K562 (cell line): Measurements from ENCODE around the gene KRT72. TPM values are rescaled to one million over a fixed set of nuclear protein-coding genes. Genes with fewer than 3 reads are reported as not detected.
"Not testable (repeated sequence)": the region's sequence is repeated elsewhere in the genome, so short reads cannot be mapped to it uniquely, and the experiment has no call there.

Source experiments
- ATAC-seq: fragments of 200-7000 bp; cut with Tn5 transposase; 3 replicates; pipeline ENCODE4 v1.9.1; 2020; ENCODE audit warnings: moderate library complexity
- BruUV-seq: library from RNA; stranded (reverse); fragments of 400-500 nt; replicated peaks from 2 replicates; lab custom pipeline; 2021; lab: Mats Ljungman, UMichigan
- CTCF ChIA-PET: fragments of 300-600 bp; formaldehyde crosslinking; extraction: SDS; loops from one replicate; lab custom pipeline; 2021; ENCODE audit warnings: low intra/inter-chr PET ratio; lab: Yijun Ruan, JAX
- POLR2A ChIA-PET: fragments of 300-600, 350-650 bp; sonication (Branson Sonifier 250); formaldehyde crosslinking; extraction: SDS; loops from one replicate; lab custom pipeline; 2021; ENCODE audit warnings: antibody characterized with exemption, inconsistent platforms; lab: Yijun Ruan, JAX
- DNase-seq, 4 experiments: peaks; one replicate each; pipeline versions ENCODE4 v3.0.0 to v3.0.0-alpha.2; 2011 to 2018; ENCODE audit warnings: low spot score in 3 of 4, mixed read lengths in 3 of 4; ENCODE audit errors: extremely low read depth in 1 of 4
- FAIRE-seq: peaks from 2 replicates; lab custom pipeline; 2011; peaks lifted over from hg19 to GRCh38; lab: Jason Lieb, UNC
- H2AFZ ChIP-seq: 2 replicates; pipeline ENCODE4 v1.6.0; 2011; ENCODE audit warnings: low read depth, low read length, control low read depth, inconsistent platforms
- H3K27ac ChIP-seq: fragments of 200-600 bp; 3 replicates; pipeline ENCODE4 v1.8.0; 2011; ENCODE audit warnings: low read depth, mild to moderate bottlenecking, control low read depth, inconsistent platforms, low read length, moderate library complexity, mixed read lengths; ENCODE audit errors: extremely low read depth
- H3K27me3 ChIP-seq, 2 experiments: fragments of 300-600 bp in 1 of 2; 2 replicates in 1 of 2; 3 replicates in 1 of 2; pipeline versions ENCODE4 v1.6.0 to v1.8.0; 2011; ENCODE audit warnings: inconsistent platforms in 2 of 2, low read length in 2 of 2, mild to moderate bottlenecking in 1 of 2, mixed read lengths in 1 of 2, moderate library complexity in 1 of 2; ENCODE audit not compliant: control insufficient read depth in 2 of 2, insufficient read depth in 2 of 2
- H3K36me3 ChIP-seq: fragments of 300-600 bp; 3 replicates; pipeline ENCODE4 v1.8.0; 2011; ENCODE audit warnings: mild to moderate bottlenecking, low read length, inconsistent platforms; ENCODE audit not compliant: control insufficient read depth, insufficient read depth
- H3K4me1 ChIP-seq, 2 experiments: fragments of 200-600 bp in 1 of 2; replicated peaks in 1 of 2; 2 replicates in 1 of 2; 3 replicates in 1 of 2; pipeline versions ENCODE4 v1.5.1 to v1.8.0; 2011; ENCODE audit warnings: inconsistent platforms in 2 of 2, low read length in 2 of 2, mild to moderate bottlenecking in 1 of 2, mixed read lengths in 1 of 2, moderate library complexity in 1 of 2; ENCODE audit not compliant: control insufficient read depth in 2 of 2, insufficient read depth in 2 of 2
- H3K4me2 ChIP-seq: 2 replicates; pipeline ENCODE4 v1.6.1; 2011; ENCODE audit warnings: low read length, control low read depth, inconsistent platforms, mixed read lengths; ENCODE audit not compliant: insufficient read depth
- H3K4me3 ChIP-seq: fragments of 200-600 bp; sonication (generic), shearing (Covaris generic); 2 replicates; pipeline ENCODE4 v1.5.1; 2016; ENCODE audit warnings: control low read depth, inconsistent platforms
- H3K79me2 ChIP-seq: fragments of 200-600 bp; 3 replicates; pipeline ENCODE4 v1.8.0; 2011; ENCODE audit warnings: low read length, inconsistent platforms; ENCODE audit not compliant: control insufficient read depth, insufficient read depth
- H3K9ac ChIP-seq, 2 experiments: 2 replicates each; pipeline versions ENCODE4 v1.6.0 to v1.6.1; 2011; ENCODE audit warnings: low read depth in 2 of 2, low read length in 2 of 2, control low read depth in 1 of 2, inconsistent platforms in 1 of 2, mild to moderate bottlenecking in 1 of 2, mixed read lengths in 1 of 2; ENCODE audit not compliant: insufficient read depth in 1 of 2
- H3K9me1 ChIP-seq: one replicate; pipeline ENCODE4 v1.6.0; 2011; ENCODE audit warnings: inconsistent platforms, mild to moderate bottlenecking, low read length, moderate library complexity; ENCODE audit not compliant: control insufficient read depth, insufficient read depth
- H3K9me3 ChIP-seq: replicated peaks from 2 replicates; pipeline ENCODE4 v1.5.1; 2011; ENCODE audit warnings: low read depth, low read length, inconsistent platforms; ENCODE audit not compliant: control insufficient read depth, insufficient read depth
- H4K20me1 ChIP-seq: replicated peaks from 2 replicates; pipeline ENCODE4 v1.6.1; 2011; ENCODE audit warnings: low read length, inconsistent platforms, mixed read lengths; ENCODE audit not compliant: control insufficient read depth, insufficient read depth
- BCOR ChIP-seq: fragments of 450-650 bp; IDR thresholded peaks from 2 replicates; pipeline ENCODE4 v1.6.1; 2016
- C11orf30 ChIP-seq: fragments of 450-650 bp; IDR thresholded peaks from 2 replicates; pipeline ENCODE4 v1.6.1; 2016; ENCODE audit warnings: low read depth, mild to moderate bottlenecking
- DDX20 ChIP-seq: fragments of 450-650 bp; IDR thresholded peaks from 2 replicates; pipeline ENCODE4 v1.6.1; 2016; ENCODE audit warnings: missing genetic modification characterization, low read depth, mild to moderate bottlenecking, missing compliant biosample characterization, moderate library complexity
- FOXJ2 ChIP-seq: fragments of 200-800 bp; sonication (Bioruptor generic); IDR thresholded peaks from 2 replicates; pipeline ENCODE4 v1.6.1; 2016; ENCODE audit warnings: missing genetic modification characterization, missing compliant biosample characterization
- MEF2D ChIP-seq: conservative IDR thresholded peaks from 2 replicates; pipeline ENCODE4 v1.6.1; 2016; ENCODE audit warnings: low read depth, missing genetic modification characterization, missing compliant biosample characterization
- PHF20 ChIP-seq: fragments of 450-650 bp; IDR thresholded peaks from 2 replicates; pipeline ENCODE4 v1.6.1; 2018; ENCODE audit not compliant: partially characterized antibody
- RBM25 ChIP-seq: fragments of 200-400 bp; formaldehyde crosslinking; IDR thresholded peaks from 2 replicates; pipeline ENCODE4 v1.6.1; 2018; ENCODE audit warnings: low read length, low read depth, moderate library complexity; ENCODE audit not compliant: severe bottlenecking
- TCF15 ChIP-seq: fragments of 250-450 bp; sonication (Bioruptor Pico); IDR thresholded peaks from 2 replicates; pipeline ENCODE4 v1.8.0; 2022; ENCODE audit warnings: moderate library complexity, mild to moderate bottlenecking, inconsistent platforms
- XRCC3 ChIP-seq: fragments of 450-650 bp; IDR thresholded peaks from 2 replicates; pipeline ENCODE4 v1.6.1; 2017; ENCODE audit warnings: mild to moderate bottlenecking, moderate library complexity
- ZHX1 ChIP-seq: fragments of 150-350 bp; conservative IDR thresholded peaks from 2 replicates; pipeline ENCODE4 v1.6.1; 2014; ENCODE audit warnings: low read length
- ZNF146 ChIP-seq: IDR thresholded peaks from one replicate; pipeline ENCODE4 v1.6.1; 2018; ENCODE audit warnings: missing compliant biosample characterization; ENCODE audit not compliant: unreplicated experiment
- ZNF24 ChIP-seq: fragments of 450-650 bp; IDR thresholded peaks from 2 replicates; pipeline ENCODE4 v1.6.1; 2016
- WGBS: fragments of 100-300 bp; shearing (Covaris generic); methylation state at CpG from one replicate; pipeline ENCODE4 v1.1.6; 2016; ENCODE audit warnings: low coverage, mixed read lengths; ENCODE audit not compliant: insufficient coverage; ENCODE audit errors: missing lambda C conversion rate; 5-methylcytosine and 5-hydroxymethylcytosine counted together
- in situ Hi-C: fragments of 300-500 bp; cut with MboI; formaldehyde crosslinking; loops from 4 replicates; pipeline ENCODE4 v1.15.0; 2018; ENCODE audit warnings: inconsistent platforms, mixed read lengths
- intact Hi-C: fragments of 100-400 bp; cut with micrococcal nuclease; formaldehyde crosslinking; loops from 2 replicates; pipeline ENCODE4 v1.14.2; 2022
- polyA plus RNA-seq, 8 experiments: library from polyadenylated mRNA; depleted of rRNA in 4 of 8; stranded (reverse) in 5 of 8; unstranded in 3 of 8; fragments of >200 nt; fragmentation: Nextera tagmentation in 2 of 8; fragmentation: Illumina TruSeq in 1 of 8; extraction: Ambion mirVana in 2 of 8; extraction: Trizol in 1 of 8; gene quantifications; 2 replicates each; pipeline versions ENCODE4 v1.2.1 to v1.2.3, GENCODE V29; 2011 to 2014; ENCODE audit warnings: inconsistent platforms in 1 of 8, missing spikeins in 1 of 8
- total RNA-seq, 7 experiments: library from RNA; depleted of rRNA in 6 of 7; stranded (reverse); fragments of >200 nt in 6 of 7; fragmentation: Illumina TruSeq in 2 of 7; extraction: Trizol in 2 of 7; gene quantifications; 2 replicates each; pipeline versions ENCODE4 v1.2.1 to v1.2.3, GENCODE V29; 2011 to 2021; ENCODE audit warnings: low replicate concordance in 1 of 7

Gene KRT72
- total and polyA plus RNA-seq, 9 of the 15 experiments (the other 6 are each of a cell fraction or from before 2014, with no cell fraction given) = not detected

- H4K20me1 ChIP-seq, H3K4me2 ChIP-seq, H3K9me3 ChIP-seq, BruUV-seq, H3K9ac ChIP-seq, DNase-seq, H3K79me2 ChIP-seq, FAIRE-seq, ATAC-seq, H3K9me1 ChIP-seq, CTCF ChIA-PET, H3K4me1 ChIP-seq, intact Hi-C loops, H3K27ac ChIP-seq, H3K4me3 ChIP-seq, POLR2A ChIA-PET, H2AFZ ChIP-seq, in situ Hi-C loops, H3K36me3 ChIP-seq: not testable (repeated sequence)
- peaks cover 5 to 15% of the 10 kb centered on the region in 2 experiments; a peak in 4 of 5 replicates for H3K27me3 ChIP-seq
- 19% methylated on average over 4 of the region's 4 CpGs for WGBS
- peak; percentile 85 for TF ChIP-seq ZNF146 (CRISPR knock-in tag)
- TF ChIP-seq BCOR = 0 out of 2 replicates have a peak, but pooled peaks have one; percentile 27
- TF ChIP-seq RBM25 = peak; percentile 39
Observed at GRCh38 chr12:52594237-52594636, 7.0 kb downstream of the KRT72 start.

- BruUV-seq = no TSS peak
- CTCF ChIA-PET = no interaction called here
- intact Hi-C loops = no loop called here
Observed at GRCh38 chr12:52591521-52591920, 9.7 kb downstream of the KRT72 start.

More at GRCh38 chr12:52591521-52591920, 9.7 kb downstream of the KRT72 start:
- peaks cover 0 to 6% of the 10 kb centered on the region in 2 experiments; a peak in 1 of 5 replicates for H3K4me1 ChIP-seq
- TF ChIP-seq MEF2D (tag) (no peak), FOXJ2 (tag) (no peak), C11orf30 (no peak), ZNF24 (no peak), PHF20 (no peak), DDX20 (tag) (no peak), XRCC3 (no peak), ZHX1 (no peak), TCF15 (CRISPR knock-in tag) (no peak)
- POLR2A ChIA-PET = interaction anchor here (0.7 kb wide), 1 partner anchor 167 kb away, joined by 3 read pairs; no protein-coding TSS in a partner anchor
- no peak overlapping the region for H3K4me2 ChIP-seq
- H3K9me3 ChIP-seq = no peaks in the 10 kb centered on the region
- H3K36me3 ChIP-seq = no peaks in the 10 kb centered on the region
- H3K9me1 ChIP-seq = no peaks in the 10 kb centered on the region
- WGBS = 7% methylated on average over 11 of the region's 11 CpGs
- H3K27me3 ChIP-seq = peaks cover 9 to 20% of the 10 kb centered on the region in 2 experiments; a peak in 3 of 5 replicates
- ATAC-seq = no peak
- H3K27ac ChIP-seq = no peak overlapping the region
- no peak overlapping the region for H3K4me3 ChIP-seq
- no peaks in the 10 kb centered on the region for H3K79me2 ChIP-seq
- no peak overlapping the region for H2AFZ ChIP-seq
- no peaks in the 10 kb centered on the region for H4K20me1 ChIP-seq
- DNase-seq = no peak
- FAIRE-seq = no peak
- in situ Hi-C loops = no loop called here
- no peak overlapping the region for H3K9ac ChIP-seq
